Head of caudate nucleus (tissue), 42 donors: ENCODE data around the gene CHPF.
A peak's percentile ranks its signal among the peaks of the same experiment; 100 is the strongest.

Experiments used
- DNase-seq, 42 donors: peaks; one replicate each; pipeline versions ENCODE4 v3.0.0 to v3.0.0-alpha.2; 2020 to 2021; ENCODE audit warnings: mixed read lengths in 7 of 42
- intact Hi-C: fragments of 100-400 bp; cut with DNase I; formaldehyde crosslinking; loops from one replicate; pipeline ENCODE4 v1.15.0; 2022

The CHPF gene

DNA sequence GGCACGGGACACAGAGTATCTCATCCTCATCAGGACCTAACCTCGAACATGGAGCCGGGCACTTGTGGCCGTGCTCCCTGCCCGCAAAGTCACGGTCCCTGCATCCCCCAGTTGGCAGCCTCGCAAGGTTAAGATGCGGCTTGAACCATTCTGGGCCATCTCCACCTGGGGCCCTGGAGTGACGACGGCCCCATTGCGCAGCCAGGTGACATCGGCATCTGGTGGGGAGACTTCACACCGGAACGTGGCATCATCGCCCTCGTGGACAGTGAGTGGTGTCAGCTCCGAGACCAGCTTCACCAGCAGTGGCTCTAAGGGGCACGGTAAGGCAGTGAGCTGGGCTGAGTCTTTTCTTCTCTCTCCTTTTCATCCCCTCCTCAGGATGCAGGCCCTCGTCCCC is 12.8 kb upstream of the CHPF start:
- intact Hi-C loops: no loop called here
- DNase-seq: no peak

DNA sequence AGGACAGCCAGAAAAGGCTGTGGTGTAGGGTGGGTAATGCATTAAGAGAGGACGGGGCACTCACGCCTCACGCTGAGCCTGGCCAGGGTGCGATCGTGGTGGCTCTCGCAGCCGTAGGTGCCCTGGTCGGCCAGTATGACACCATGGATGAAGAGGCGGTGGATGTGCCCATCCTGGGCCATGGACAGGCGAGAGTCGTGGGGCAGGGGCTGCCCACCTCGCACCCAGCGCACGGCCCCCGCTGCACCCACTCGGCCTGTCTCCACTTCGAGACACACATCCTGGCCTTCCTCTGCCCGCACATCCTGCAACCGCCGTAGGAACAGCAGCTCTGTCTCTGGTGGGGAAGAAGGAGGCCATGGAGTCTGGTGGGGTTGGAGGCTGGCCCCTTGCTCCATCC is 12.3 kb upstream of the CHPF start:
- intact Hi-C loops: no loop called here
- no peak for DNase-seq

DNA sequence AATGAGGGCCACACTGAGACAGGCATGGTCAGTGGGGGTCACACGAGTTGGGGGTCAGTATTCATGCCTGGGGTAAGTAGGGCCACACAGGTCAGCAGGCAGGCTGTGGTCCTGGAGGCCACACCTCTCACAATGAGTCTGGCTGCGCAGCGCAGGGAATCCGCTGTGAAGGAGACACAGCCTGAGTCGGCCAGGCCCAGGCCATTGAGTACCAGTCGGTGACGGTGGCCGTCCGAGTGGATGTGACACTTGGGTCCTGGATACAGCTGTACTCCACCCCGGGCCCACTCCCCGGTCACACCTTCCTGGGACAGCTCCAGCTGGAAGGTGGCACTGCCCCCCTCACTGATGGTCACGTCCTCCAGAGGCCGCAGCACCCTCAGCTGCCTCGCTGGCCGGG is 10.7 kb upstream of the CHPF start:
- intact Hi-C loops: no loop called here
- DNase-seq: no peak

DNA sequence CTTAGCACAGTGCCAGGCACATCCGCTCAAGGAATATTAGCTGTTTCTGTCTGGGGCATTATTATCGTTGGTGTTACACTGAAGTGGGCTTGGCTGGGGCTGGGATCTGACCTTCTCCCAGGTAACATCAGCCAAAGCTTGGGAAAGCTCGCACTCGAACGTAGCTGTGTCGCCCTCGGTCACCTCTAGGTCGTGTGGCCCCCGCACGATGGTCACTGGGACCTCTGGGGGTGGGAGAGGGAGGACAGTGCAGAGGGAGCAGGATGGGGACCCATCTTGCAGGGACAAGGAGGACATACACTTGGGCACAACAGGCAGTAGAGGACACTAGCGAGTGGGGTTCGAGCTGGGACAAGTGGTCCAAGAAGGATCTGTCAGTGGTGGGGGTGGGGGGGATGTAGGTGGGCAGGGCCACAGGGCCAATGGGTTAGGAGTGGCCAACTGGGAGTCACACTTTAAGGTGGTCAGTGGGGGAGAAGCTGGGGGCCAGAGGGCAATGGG is 9.9 kb upstream of the CHPF start:
- DNase-seq: no peak
- intact Hi-C loops: no loop called here

DNA sequence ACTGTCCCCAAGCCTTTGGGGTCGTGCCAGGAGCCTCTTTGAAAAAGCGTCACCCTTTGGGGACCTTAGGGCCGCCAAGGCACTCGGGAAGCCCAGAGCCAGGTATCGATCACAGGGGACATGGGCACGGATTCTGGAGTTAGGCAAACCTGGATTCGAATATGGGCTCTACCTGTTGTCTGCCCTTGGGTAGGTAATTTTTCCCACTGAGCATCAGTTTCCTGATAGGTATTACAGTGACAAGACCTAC is 9.5 kb upstream of the CHPF start:
- intact Hi-C loops: no loop called here

DNA sequence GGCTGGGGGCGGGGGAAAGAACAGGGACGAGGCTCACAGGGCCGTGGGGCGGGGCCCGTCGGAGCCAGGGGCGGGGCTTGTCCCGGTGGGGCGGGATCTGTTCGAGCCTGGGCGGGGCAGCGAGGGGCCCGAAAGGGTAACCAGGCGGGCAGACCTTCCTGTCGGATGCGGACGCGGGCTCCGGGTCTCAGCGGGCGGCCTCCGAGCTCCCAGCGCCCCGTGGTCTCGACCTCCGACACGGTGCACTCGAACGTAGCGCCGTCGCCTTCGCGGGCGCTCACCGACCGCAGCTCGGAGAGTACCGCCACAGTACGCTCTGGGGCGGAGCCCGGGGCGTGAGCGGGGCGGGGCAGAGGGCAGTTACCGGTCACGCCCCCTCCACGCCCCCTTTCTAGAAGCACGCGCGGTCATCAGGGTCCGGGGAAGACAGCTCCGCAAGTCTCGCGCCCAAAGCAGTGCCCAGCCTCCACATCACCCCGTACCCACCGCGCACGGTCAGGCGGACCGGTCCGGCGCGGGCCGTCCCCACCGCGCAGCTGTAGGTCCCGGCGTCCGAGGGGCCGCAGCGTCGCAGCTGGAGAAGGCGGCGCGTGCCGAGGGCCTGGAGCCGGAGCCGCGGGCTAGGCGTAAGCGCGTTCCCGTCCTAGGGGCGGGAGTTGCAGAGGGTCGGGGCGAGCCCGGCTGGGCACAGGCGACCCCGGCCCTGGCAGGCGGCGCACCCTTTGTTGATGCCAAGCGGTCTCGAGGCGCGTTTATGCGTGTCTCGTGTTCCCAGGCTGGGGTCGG is 9.0 kb upstream of the CHPF start:
- intact Hi-C loops: no loop called here
- DNase-seq: peak; percentile 60 to 95 (median 88)

More for the DNA sequence above, 9.5 kb upstream of the CHPF start:
- DNase-seq: no peak

DNA sequence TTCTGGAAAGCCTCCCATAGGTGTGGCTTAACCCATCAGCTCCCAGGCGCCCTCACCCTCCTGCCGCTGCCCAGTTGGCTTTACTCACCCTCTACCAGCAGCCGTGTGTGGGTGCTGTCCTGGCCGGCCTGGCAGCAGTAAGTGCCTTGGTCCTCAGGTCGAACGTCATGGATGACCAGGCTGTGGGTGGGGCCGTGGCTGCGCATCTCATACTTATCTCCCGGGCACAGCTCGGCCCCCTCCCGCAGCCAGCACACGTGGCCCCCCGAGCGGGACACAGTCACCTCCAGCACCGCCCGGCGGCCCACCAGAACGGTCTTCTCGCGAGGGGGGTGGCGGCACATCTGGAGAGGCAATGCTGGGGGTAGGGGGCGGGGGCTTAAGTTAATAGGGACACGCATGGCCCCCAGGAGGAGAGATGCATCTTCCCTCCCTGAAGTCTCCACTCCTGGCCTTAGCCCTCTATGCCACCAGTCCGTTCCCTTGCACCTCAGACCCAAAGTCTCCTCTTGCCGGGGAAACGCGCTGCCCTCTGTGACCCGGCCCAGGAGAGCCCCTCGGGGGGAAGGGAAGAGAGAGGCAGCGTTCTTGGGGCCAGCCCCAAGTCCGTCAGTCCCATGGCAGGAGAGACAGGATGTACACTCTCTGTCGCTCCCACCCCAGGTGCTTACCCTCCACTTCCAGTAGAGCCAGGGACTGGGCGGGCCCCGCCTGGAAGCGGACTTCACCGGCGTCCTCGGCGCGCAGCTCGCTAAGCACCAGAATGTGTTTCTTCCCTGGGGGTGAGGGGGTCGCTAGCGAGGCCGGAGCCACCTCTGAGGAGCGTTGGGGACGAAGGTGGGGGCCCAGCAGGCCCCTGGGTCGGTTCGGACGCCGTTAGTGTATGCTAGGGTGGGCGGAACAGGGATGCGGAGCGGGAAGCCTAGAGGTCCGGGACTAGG is 8.1 kb upstream of the CHPF start:
- peak in 5 of 42 donors; percentile 16 to 26 (median 21) for DNase-seq
- intact Hi-C loops: no loop called here

DNA sequence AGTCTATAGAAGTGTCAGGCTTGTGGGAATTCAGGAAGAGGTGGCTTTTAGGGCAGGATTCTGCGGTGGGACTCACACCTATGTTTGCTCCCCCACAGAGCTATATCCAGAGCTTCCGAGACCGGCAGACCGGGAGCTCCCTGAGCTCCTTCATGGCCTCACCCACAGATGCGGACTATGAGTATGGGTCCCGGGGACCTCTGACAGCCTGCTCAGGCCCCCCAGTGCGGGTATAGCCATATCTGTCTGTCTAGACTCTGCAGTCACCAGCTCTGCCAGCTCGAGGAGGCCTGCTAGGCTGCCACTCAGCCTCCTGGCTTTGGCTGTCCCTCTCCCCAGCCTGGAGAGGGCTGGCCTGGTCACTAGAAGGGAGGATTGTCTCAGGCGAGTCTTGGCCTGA is 6.0 kb upstream of the CHPF start:
- DNase-seq: no peak
- intact Hi-C loops: no loop called here

DNA sequence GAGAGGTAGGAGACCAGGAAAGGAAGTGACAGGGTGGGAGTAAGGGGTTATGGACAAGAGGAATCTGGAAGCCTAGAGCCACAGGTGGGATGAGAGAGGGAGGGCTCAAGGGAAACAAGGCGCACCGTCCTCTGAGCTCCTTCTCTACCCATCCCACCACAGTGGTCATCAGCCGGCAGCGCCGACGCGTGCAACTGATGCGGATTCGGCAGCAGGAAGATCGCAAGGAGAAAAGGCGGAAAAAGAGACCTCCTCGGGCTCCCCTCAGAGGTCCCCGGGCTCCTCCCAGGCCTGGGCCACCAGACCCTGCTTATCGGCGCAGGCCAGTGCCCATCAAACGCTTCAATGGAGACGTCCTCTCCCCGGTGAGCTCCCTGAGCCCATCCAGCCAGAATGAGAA is 5.4 kb upstream of the CHPF start:
- DNase-seq: no peak
- intact Hi-C loops: no loop called here

DNA sequence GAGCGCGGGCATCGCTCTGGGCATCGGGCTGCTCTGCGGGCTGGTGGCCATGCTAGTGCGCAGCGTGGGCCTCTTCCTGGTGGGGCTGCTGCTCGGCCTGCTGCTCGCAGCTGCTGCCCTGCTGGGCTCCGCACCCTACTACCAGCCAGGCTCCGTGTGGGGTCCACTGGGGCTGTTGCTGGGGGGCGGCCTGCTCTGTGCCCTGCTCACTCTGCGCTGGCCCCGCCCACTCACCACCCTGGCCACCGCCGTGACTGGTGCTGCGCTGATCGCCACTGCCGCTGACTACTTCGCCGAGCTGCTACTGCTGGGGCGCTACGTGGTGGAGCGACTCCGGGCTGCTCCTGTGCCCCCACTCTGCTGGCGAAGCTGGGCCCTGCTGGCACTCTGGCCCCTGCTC is 4.0 kb upstream of the CHPF start:
- no peak for DNase-seq
- intact Hi-C loops: no loop called here

DNA sequence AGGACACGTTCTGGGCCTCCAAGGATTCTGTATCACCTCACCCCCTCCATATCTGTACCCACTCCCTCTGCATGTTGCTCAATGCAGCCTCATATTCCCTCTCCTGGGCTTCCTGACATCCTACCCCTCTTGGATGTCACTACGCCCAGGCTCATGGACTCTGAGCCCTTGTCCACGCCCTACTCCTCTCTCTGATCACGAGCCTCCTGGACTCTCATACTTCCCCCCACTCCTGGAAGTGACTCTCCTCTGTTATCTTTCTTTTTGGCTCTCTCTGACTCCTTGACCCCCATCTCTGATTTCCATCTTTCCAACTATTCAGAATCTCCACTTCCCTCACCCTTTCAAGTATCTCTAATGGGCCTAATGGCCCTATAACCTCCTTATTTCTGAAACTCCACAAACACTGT is 2.3 kb upstream of the CHPF start:
- no peak for DNase-seq
- intact Hi-C loops: no loop called here

DNA sequence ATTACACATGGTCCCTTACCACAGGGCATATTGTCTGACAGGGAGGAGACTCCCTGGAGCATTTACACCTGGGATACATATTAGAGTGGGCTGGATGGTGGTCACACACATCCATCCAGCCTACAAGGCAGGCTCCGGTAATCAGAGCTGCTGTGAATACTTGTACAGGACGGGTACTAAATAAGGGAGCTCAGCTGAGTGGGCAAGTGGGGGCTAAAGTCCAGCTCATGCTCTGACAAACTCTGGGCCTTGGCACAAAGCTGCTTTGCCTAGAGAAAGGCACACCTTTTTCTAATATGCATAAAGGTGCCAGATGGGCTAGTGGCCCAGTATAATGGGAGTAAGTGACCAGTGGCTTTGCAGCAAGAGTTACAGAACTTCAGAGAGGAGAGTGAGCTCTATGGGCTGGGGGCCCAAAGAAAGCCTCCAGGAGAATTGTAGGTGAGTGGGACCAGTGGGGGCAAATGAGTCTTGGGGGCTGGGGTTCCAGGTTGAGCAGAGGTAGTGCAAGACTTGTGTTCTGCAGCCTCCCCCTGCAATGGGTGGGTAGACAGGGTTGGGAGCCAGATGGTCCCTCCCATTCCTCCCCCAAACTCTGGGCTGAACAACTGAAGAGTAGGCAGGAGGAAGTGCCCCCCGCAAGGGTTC is 1.8 kb upstream of the CHPF start:
- DNase-seq: no peak
- intact Hi-C loops: no loop called here

DNA sequence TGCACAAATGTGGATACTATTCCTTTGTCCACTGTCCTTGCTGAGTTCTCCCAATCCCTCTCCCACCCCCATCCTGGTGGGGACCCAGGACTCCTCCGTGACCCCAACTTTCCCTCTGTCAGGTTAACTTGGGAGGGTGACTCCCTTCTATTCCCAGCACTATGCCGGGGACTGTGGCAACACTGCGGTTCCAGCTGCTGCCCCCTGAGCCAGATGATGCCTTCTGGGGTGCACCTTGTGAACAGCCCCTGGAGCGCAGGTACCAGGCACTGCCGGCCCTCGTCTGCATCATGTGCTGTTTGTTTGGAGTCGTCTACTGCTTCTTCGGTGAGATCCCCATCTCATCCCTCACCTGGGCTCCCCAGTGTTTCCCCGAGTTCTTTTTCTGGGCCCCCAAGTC is 958 bp upstream of the CHPF start:
- no peak for DNase-seq
- intact Hi-C loops: loop anchor here (5.0 kb wide), 2 partner anchors 53 to 157 kb away; partner anchors contain the start of genes DNPEP and STK11IP

DNA sequence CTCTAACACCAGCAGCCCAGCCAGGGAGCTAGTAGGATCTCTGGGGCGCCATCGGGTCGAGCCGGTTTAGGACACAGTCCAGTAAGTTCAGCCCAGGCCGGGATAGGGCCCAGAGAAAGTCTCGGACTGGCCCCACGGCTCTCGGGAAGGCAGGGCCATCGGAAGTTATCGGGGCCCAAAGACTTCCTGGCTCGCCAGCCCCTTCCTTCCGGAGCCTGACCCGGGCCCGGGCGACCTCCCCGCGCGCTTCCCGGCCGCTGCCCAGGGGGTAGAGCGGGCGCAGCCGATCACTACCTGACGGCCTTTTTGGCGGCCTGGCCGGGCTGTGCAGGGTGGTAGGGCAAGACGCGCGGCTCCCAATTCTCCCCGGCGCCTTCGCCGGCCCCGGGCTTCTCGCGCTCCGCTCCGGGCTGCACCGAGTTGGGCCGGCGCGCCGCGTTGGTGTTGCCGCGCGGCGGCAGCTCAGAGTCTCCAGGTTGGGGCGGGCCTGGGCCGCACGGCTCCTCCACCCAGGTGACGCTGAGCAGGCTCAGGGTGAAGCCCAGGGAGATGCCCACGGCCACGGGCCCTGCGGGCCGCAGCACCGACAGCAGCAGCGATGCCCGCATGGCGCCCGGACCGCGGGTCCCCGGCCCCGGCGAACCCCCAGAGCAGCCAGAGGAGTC is 546 bp downstream of the CHPF start:
- peak in 9 of 42 donors; percentile 11 to 49 (median 25) for DNase-seq
- intact Hi-C loops: loop anchor here (5.0 kb wide), 2 partner anchors 54 to 156 kb away; partner anchors contain the start of genes DNPEP and STK11IP

DNA sequence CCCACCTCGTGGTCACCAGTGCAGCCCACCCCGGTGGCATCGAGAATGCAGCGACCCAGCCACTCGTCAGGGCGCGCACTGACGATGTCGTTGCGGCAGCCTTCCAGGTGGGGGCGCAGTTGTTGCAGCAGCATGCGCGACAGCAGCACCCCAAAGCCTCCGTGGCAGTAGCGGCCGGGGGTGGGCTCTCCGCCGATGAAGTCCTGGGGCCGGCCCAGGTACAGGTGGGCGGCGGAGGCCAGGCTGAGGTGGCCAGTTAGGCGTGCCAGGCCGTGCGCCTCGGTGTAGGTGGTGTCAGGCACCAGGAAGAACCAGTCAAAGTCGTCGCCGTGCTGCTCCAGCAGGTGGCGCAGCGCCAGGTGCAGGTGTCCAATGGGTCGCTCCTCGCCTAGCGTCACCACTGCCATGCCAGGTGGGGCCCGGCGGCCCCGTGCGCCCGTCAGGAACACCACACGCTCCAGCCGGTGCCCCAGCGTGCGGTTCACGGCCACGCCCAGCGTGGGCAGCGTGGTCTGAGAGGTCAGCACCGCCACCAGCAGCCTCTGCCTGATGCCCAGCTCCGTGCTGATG is 1.9 kb downstream of the CHPF start:
- DNase-seq: peak; percentile 49 to 89 (median 79)
- intact Hi-C loops: loop anchor here (5.0 kb wide), 2 partner anchors 56 to 154 kb away; partner anchors contain the start of genes DNPEP and STK11IP

DNA sequence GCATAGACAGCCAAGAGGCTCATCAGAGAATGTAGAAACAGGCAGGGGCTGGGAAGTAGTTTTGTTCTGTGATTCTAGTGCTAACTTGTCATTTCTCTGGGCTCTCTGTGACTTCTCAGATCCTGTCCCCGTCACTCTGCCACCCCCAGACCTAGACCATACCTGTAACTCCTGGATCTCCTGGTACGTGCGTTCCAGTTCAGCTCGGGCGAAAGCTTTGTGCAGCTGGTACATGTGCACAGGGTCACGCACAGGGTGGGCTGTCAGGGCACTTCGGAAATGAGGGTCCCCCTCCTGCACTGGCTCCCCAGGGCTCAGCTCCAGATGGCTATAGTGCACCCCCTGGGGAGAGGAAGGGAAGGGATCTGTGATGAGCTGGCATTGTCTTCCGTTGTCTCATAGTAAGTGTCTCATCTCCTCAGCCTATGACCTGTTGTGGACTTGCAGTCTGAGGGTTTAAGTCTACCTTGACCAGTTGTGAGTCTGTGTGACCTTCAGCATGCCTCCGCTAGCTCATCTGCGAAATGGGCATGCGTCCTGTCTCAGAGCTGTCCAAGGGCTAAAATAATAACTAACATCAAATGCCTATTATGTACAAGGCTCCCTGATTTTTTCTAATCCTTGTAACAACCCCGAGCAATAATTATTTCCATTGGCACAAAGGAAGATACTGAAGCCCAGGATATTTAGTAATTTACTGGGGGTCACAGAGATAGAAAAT is 2.7 kb downstream of the CHPF start:
- intact Hi-C loops: loop anchor here (5.0 kb wide), 2 partner anchors 56 to 154 kb away; partner anchors contain the start of genes DNPEP and STK11IP

DNA sequence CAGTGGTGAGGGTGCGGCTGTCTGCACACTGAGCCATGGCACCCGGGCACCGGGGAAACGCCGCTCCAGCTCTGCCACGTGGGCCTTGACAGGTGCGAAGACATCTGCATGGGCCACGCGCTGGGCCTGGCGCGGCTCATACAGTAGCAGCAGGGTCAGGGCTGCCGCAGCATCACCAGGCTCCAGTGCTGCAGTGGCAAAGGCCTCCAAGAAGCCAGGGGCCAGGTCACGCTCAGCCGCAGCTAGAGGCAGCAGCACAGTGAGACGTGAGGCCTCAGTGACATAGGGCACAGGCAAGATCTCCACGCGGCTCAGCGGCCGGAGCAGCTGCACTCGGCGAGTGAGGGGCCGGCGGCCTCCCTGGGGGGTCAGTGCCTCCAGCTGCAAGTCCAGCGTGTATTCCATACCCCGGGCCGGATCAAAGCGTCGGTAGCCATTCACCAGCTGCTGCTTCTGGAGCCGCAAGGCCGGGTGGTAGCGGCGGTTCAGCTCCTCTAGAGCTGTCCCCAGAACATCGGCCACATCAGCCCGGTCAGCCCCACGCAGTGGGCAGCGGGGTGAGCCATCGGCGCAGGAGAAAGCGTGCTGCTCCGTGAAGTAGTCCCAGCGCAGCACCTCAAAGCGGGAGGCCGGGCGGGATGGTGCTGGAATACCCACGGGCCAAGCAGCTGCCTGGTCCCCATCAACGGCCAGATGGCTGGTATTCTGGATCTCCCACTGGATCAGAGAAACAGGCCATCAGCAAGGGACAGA is 3.5 kb downstream of the CHPF start:
- intact Hi-C loops: loop anchor here (5.0 kb wide), 2 partner anchors 57 to 153 kb away; partner anchors contain the start of genes DNPEP and STK11IP
- DNase-seq: no peak

More for the DNA sequence above, 2.7 kb downstream of the CHPF start:
- no peak for DNase-seq
